IPS-20b (cell line): Measurements from ENCODE around the gene ARHGAP10.

Source experiments
- H3K27ac ChIP-seq: one replicate; pipeline ENCODE4 v1.5.1; 2013; ENCODE audit warnings: low read length
- H3K27me3 ChIP-seq: 2 replicates; pipeline ENCODE4 v1.6.1; 2013; ENCODE audit warnings: mild to moderate bottlenecking, low read length, inconsistent platforms; ENCODE audit not compliant: insufficient read depth
- H3K36me3 ChIP-seq: 2 replicates; pipeline ENCODE4 v1.6.1; 2013; ENCODE audit warnings: low read depth, mild to moderate bottlenecking, inconsistent platforms, low read length, moderate library complexity; ENCODE audit not compliant: insufficient read depth
- H3K4me1 ChIP-seq: 2 replicates; pipeline ENCODE4 v1.6.1; 2013; ENCODE audit warnings: mild to moderate bottlenecking, control low read depth, inconsistent platforms, low read length, moderate library complexity; ENCODE audit not compliant: insufficient read depth
- H3K4me3 ChIP-seq: 2 replicates; pipeline ENCODE4 v1.5.1; 2013; ENCODE audit warnings: mild to moderate bottlenecking, low read length, inconsistent platforms
- H3K9ac ChIP-seq: 2 replicates; pipeline ENCODE4 v1.6.1; 2013; ENCODE audit warnings: low read depth, mild to moderate bottlenecking, inconsistent platforms, low read length, moderate library complexity
- H3K9me3 ChIP-seq: 2 replicates; pipeline ENCODE4 v1.6.1; 2013; ENCODE audit warnings: mild to moderate bottlenecking, low read depth, low read length, inconsistent platforms; ENCODE audit not compliant: insufficient read depth

The ARHGAP10 gene

GRCh38 chr4:147773261-147774184 lies 41.6 kb downstream of the ARHGAP10 start:
- Histone ChIP-seq H3K27me3 (no peaks in the 10 kb centered on the region), H3K27ac (no peak overlapping the region), H3K4me1 (peaks cover 10% of the 10 kb centered on the region; the same call in 1 of the 2 replicates), H3K9ac (no peak overlapping the region), H3K36me3 (no peaks in the 10 kb centered on the region), H3K9me3 (no peaks in the 10 kb centered on the region), H3K4me3 (no peak overlapping the region)

- no peak overlapping the region for H3K9ac ChIP-seq
- H3K36me3 ChIP-seq, result no peaks in the 10 kb centered on the region
- H3K9me3 ChIP-seq, result no peaks in the 10 kb centered on the region
- H3K27me3 ChIP-seq, result no peaks in the 10 kb centered on the region
- peaks cover 10% of the 10 kb centered on the region; the same call in 1 of the 2 replicates for H3K4me1 ChIP-seq
- no peak overlapping the region for H3K27ac ChIP-seq
- no peak overlapping the region for H3K4me3 ChIP-seq
Measured at GRCh38 chr4:147776716-147777115, 44.8 kb downstream of the ARHGAP10 start.

- no peaks in the 10 kb centered on the region for H3K9me3 ChIP-seq
- no peak overlapping the region for H3K9ac ChIP-seq
- no peaks in the 10 kb centered on the region for H3K36me3 ChIP-seq
- H3K4me3 ChIP-seq, result no peak overlapping the region
- peaks cover 4% of the 10 kb centered on the region; the same call in 1 of the 2 replicates for H3K4me1 ChIP-seq
- H3K27ac ChIP-seq, result no peak overlapping the region
- H3K27me3 ChIP-seq, result no peaks in the 10 kb centered on the region
Measured at GRCh38 chr4:147777456-147778091, 45.7 kb downstream of the ARHGAP10 start.

DNA sequence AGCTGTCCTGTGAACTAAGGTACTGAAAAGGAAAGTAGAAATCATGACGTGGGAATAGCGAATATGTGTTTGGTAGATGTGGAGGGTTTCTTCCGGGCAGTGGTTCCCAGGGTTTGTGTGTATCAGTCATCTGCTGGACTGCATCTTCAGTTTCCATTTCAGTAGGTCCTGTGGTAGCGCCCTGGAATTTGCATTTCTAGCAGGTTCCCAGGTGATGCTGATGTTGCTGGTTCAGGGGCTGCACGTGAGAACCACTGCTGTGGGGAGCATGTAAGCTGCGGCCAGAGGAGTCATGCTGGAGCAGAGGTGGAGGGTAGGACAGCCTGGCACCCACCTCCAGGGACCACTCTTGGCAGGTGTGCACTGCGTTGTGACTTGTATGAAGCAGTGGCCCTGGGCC lies 47.1 kb downstream of the ARHGAP10 start:
- H3K27ac ChIP-seq, result no peak overlapping the region
- no peak overlapping the region for H3K4me3 ChIP-seq
- no peaks in the 10 kb centered on the region for H3K9me3 ChIP-seq
- no peaks in the 10 kb centered on the region for H3K27me3 ChIP-seq
- no peaks in the 10 kb centered on the region; the same call in 1 of the 2 replicates for H3K4me1 ChIP-seq
- no peak overlapping the region for H3K9ac ChIP-seq
- no peaks in the 10 kb centered on the region for H3K36me3 ChIP-seq

DNA sequence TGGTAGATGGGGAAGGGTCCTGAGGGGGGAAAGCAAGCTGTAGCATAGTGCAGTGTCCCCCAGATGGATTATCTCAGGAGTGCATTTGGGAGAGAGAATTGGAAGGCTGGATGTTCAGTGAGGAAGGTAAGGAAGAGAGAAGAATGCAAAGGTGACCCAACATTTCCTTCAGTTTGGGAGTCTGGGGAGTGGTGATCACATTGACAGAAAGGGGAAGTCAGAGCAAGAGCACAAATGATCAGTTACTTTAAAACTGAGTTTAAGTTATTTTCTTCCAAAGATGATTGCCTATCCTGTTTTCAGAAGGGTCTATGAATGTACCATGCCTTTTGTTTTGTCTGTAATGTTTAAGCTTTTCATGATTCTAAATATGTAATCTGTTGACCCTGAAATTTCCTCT lies 47.6 kb downstream of the ARHGAP10 start:
- Histone ChIP-seq H3K4me3 (no peak overlapping the region), H3K36me3 (no peaks in the 10 kb centered on the region)

DNA sequence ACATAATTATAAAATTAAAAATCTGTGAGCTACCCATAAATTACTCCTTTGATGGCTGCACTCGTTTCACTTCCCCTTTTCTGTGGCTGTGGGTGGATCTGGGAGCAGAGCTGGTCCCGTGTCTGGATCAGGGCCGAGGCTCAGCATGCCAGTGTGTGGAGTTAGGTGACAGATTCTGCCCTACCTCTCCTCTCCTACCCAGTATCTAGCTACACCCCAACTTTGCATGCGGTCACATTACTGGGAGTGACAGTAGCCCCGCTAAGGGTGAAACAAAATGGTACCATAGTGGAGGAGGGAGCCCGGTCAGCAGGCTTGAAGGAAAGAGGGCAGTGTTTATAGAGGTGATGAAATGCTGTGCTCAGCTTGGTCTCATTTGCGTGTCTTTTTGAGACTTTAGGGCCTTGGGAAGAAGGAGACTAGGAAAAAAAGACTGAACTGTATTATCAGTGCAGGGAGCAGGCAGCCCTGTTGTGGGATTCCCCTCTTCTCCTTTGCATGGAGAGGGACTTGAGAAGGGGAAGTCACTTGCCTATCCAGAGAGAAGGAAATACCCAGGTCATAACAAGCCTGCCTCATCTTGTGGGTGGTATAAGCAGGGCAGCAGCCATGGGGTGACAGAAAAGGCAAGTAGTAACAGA lies 48.4 kb downstream of the ARHGAP10 start:
- H3K27ac ChIP-seq, result no peak overlapping the region
- H3K9ac ChIP-seq, result no peak overlapping the region
- H3K9me3 ChIP-seq, result no peaks in the 10 kb centered on the region
- no peaks in the 10 kb centered on the region for H3K27me3 ChIP-seq
- H3K4me1 ChIP-seq, result no peaks in the 10 kb centered on the region; the same call in 1 of the 2 replicates
- no peak overlapping the region for H3K4me3 ChIP-seq
- H3K36me3 ChIP-seq, result no peaks in the 10 kb centered on the region

More for the DNA sequence above, 47.6 kb downstream of the ARHGAP10 start:
- H3K9ac ChIP-seq, result no peak overlapping the region
- no peak overlapping the region for H3K27ac ChIP-seq
- no peaks in the 10 kb centered on the region for H3K9me3 ChIP-seq
- H3K27me3 ChIP-seq, result no peaks in the 10 kb centered on the region
- no peaks in the 10 kb centered on the region; the same call in 1 of the 2 replicates for H3K4me1 ChIP-seq

- no peak overlapping the region for H3K4me3 ChIP-seq
- no peaks in the 10 kb centered on the region for H3K9me3 ChIP-seq
- no peaks in the 10 kb centered on the region for H3K27me3 ChIP-seq
- no peak overlapping the region for H3K9ac ChIP-seq
- H3K36me3 ChIP-seq, result no peaks in the 10 kb centered on the region
- no peak overlapping the region for H3K27ac ChIP-seq
- no peaks in the 10 kb centered on the region; the same call in 1 of the 2 replicates for H3K4me1 ChIP-seq
Measured at GRCh38 chr4:147782087-147782781, 50.3 kb downstream of the ARHGAP10 start.

- H3K4me1 ChIP-seq, result no peaks in the 10 kb centered on the region
- no peaks in the 10 kb centered on the region for H3K36me3 ChIP-seq
- no peak overlapping the region for H3K9ac ChIP-seq
- no peak overlapping the region for H3K4me3 ChIP-seq
- no peaks in the 10 kb centered on the region for H3K9me3 ChIP-seq
- no peaks in the 10 kb centered on the region for H3K27me3 ChIP-seq
- no peak overlapping the region for H3K27ac ChIP-seq
Measured at GRCh38 chr4:147785129-147785528, 53.2 kb downstream of the ARHGAP10 start.

DNA sequence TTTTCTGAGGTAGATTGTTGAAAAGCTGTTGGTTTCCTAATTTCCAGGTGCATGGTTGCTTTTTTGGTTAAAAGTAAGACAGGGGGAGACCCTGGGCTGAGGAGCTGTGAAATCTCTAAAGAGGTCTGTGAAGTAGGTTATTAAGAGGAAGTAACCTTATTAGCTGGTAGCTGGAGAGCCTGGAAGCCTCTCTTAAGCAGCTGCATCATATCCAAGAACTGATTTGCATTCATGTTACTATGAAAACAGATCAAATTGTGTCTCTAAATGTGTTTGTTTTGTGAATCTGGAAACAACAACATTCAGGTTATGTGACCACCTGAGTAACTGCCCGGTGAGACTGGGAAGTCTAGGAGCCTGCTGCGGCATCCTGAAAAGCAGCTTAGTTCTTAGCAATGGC lies 54.1 kb downstream of the ARHGAP10 start:
- Histone ChIP-seq H3K9me3 (no peaks in the 10 kb centered on the region), H3K9ac (no peak overlapping the region), H3K4me1 (no peaks in the 10 kb centered on the region), H3K4me3 (no peak overlapping the region), H3K27ac (no peak overlapping the region), H3K36me3 (no peaks in the 10 kb centered on the region), H3K27me3 (no peaks in the 10 kb centered on the region)

GRCh38 chr4:147786531-147786930 lies 54.6 kb downstream of the ARHGAP10 start:
- Histone ChIP-seq H3K9me3 (no peaks in the 10 kb centered on the region), H3K4me1 (no peaks in the 10 kb centered on the region)

GRCh38 chr4:147787204-147787603 lies 55.3 kb downstream of the ARHGAP10 start:
- Histone ChIP-seq H3K9me3 (no peaks in the 10 kb centered on the region), H3K27ac (no peak overlapping the region)

More at GRCh38 chr4:147786531-147786930, 54.6 kb downstream of the ARHGAP10 start:
- Histone ChIP-seq H3K36me3 (no peaks in the 10 kb centered on the region), H3K9ac (no peak overlapping the region), H3K4me3 (no peak overlapping the region), H3K27ac (no peak overlapping the region), H3K27me3 (no peaks in the 10 kb centered on the region)

More at GRCh38 chr4:147787204-147787603, 55.3 kb downstream of the ARHGAP10 start:
- Histone ChIP-seq H3K36me3 (no peaks in the 10 kb centered on the region), H3K9ac (no peak overlapping the region), H3K4me1 (no peaks in the 10 kb centered on the region; the same call in 1 of the 2 replicates), H3K4me3 (no peak overlapping the region), H3K27me3 (no peaks in the 10 kb centered on the region)
